Ovary (tissue), 9 donors: ENCODE results near the gene E2F2. TPM values are rescaled to one million over a fixed set of nuclear protein-coding genes. Genes with fewer than 3 reads are reported as not detected.

Experiments
- DNase-seq, 5 donors: peaks; one replicate each; pipeline ENCODE4 v3.0.0-alpha.2; 2019 to 2020
- H3K27ac ChIP-seq, 2 donors: fragments of 200-600 bp; one replicate each; pipeline versions ENCODE4 v1.5.1 to v1.8.0; 2019 to 2022
- H3K27me3 ChIP-seq: fragments of 200-600 bp; one replicate; pipeline ENCODE4 v1.8.0; 2022
- H3K36me3 ChIP-seq: fragments of 200-600 bp; sonication (generic); one replicate; pipeline ENCODE4 v1.5.1; 2019
- H3K4me1 ChIP-seq: one replicate; pipeline ENCODE4 v1.8.1; 2013; ENCODE audit warnings: mild to moderate bottlenecking, moderate library complexity; ENCODE audit not compliant: insufficient read depth
- H3K4me3 ChIP-seq: fragments of 200-600 bp; sonication (generic); one replicate; pipeline ENCODE4 v1.5.1; 2017
- H3K9me3 ChIP-seq, 2 donors: fragments of 200-600 bp in 1 of 2; sonication (generic) in 1 of 2; one replicate each; pipeline versions ENCODE4 v1.5.1 to v1.8.1; 2013 to 2019; ENCODE audit warnings: mild to moderate bottlenecking in 1 of 2, moderate library complexity in 1 of 2
- EP300 ChIP-seq: sonication (generic); formaldehyde crosslinking; IDR thresholded peaks from one replicate; pipeline ENCODE4 v1.6.1; 2017; ENCODE audit warnings: antibody characterized with exemption
- POLR2A ChIP-seq: fragments of 450-650 bp; IDR thresholded peaks from one replicate; pipeline ENCODE4 v1.6.1; 2017; ENCODE audit warnings: antibody characterized with exemption, mild to moderate bottlenecking, moderate library complexity
- WGBS, 3 donors: extraction: QIAGEN DNeasy Blood & Tissue Kit in 1 of 3; methylation state at CpG; one replicate each; pipeline versions ENCODE4 v1.1.5 to v1.1.7; 2013 to 2017; 5-methylcytosine and 5-hydroxymethylcytosine counted together
- intact Hi-C, 4 donors: fragments of 100-400 bp; cut with DNase I; formaldehyde crosslinking; loops; one replicate each; pipeline versions ENCODE4 v1.11.0 to v1.15.1; 2022 to 2023
- polyA plus RNA-seq, 2 donors: library from polyadenylated mRNA; stranded (reverse); fragments of 200-250 nt in 1 of 2; fragments of 350-450 nt in 1 of 2; fragmentation: Illumina TruSeq in 1 of 2; extraction: RNeasy Lipid Tissue Mini Kit (QIAGEN cat#74804) in 1 of 2; gene quantifications; one replicate each; pipeline ENCODE4 v1.2.3, GENCODE V29; 2013 to 2014
- total RNA-seq, 7 donors: library from RNA; depleted of rRNA in 2 of 7; stranded (reverse); fragments of >200 nt in 2 of 7; fragmentation: NEBNext Ultra II Directional in 3 of 7; extraction: Animal tissue kit (Norgen Biotek cat#: 25700) in 3 of 7; gene quantifications; one replicate each; pipeline versions ENCODE4 v1.1.0 to v1.2.4, GENCODE V29; 2016 to 2023
- TF ChIP-seq, protein P1 (sequence below), 3 donors: fragments of 450-650 bp in 2 of 3; fragments of 200-600 bp in 1 of 3; IDR thresholded peaks; one replicate each; pipeline versions ENCODE4 v1.5.1 to v1.8.0; 2016 to 2022; ENCODE audit warnings: antibody characterized with exemption in 3 of 3, mild to moderate bottlenecking in 1 of 3
- donor health status: DM: no; HTN: no; CAD: no; lungs with moderate emphysema.
- donor health status: DM: no; HTN: no; CAD: no.
- donor health status: Bipolar disorder and iron deficiency.
- donor health status: DM: yes; HTN: yes; CAD: no.
- donor health status: DM: no; HTN: no; CAD: no.
- donor health status: DM: yes; HTN: yes; CAD: no.

E2F2 gene
- total and polyA plus RNA-seq, 9 donors, result under 0.01 to 1.1 (median 0.15) TPM; not detected in 2

DNA sequence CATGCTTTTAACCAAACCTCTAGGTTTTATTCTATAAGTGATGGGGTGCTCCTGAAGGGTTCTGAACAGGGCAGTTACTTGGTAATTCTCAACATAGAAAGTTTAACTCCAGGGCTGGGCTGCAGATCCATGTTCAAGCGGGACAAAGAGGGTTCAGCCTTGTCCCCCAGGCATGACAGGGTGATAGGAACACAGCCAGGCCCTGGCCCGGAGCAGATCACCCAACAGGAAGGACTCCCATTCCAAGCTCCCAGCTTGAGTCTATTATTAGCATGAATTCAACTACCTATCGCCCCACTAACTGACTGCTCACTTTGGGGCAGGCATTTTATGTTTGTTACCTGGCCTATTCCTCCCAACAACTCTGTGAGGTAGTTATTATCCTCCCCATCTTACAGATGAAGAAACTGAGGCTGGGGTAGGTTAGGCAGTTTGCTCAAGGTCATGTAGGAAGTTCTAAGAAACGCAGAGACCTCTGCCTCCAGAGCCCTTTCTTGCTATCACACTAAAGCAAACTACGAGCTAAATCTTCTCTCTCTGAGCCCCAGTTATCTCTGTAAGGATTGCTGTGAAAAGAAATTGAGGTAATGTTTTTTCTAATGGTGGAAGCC, 61.6 kb downstream of the E2F2 start:
- Histone ChIP-seq H3K36me3 (no peaks in the 10 kb centered on the region), H3K4me1 (peaks cover 19% of the 10 kb centered on the region), H3K9me3 (no peaks in the 10 kb centered on the region), H3K27ac (peak overlapping the region in 1 of 2 donors; percentile 47), H3K27me3 (no peaks in the 10 kb centered on the region), H3K4me3 (no peak overlapping the region)
- 56 to 59% (median 58%) methylated on average over 5 of the region's 5 CpGs for WGBS, 3 donors
- intact Hi-C loops, result no loop called here
- DNase-seq, result no peak
- no peak for TF ChIP-seq EP300
- TF ChIP-seq, protein P1, sequence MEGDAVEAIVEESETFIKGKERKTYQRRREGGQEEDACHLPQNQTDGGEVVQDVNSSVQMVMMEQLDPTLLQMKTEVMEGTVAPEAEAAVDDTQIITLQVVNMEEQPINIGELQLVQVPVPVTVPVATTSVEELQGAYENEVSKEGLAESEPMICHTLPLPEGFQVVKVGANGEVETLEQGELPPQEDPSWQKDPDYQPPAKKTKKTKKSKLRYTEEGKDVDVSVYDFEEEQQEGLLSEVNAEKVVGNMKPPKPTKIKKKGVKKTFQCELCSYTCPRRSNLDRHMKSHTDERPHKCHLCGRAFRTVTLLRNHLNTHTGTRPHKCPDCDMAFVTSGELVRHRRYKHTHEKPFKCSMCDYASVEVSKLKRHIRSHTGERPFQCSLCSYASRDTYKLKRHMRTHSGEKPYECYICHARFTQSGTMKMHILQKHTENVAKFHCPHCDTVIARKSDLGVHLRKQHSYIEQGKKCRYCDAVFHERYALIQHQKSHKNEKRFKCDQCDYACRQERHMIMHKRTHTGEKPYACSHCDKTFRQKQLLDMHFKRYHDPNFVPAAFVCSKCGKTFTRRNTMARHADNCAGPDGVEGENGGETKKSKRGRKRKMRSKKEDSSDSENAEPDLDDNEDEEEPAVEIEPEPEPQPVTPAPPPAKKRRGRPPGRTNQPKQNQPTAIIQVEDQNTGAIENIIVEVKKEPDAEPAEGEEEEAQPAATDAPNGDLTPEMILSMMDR (IDR thresholded peaks at IDR 0.05), result no peak
- no peak for TF ChIP-seq POLR2A

DNA sequence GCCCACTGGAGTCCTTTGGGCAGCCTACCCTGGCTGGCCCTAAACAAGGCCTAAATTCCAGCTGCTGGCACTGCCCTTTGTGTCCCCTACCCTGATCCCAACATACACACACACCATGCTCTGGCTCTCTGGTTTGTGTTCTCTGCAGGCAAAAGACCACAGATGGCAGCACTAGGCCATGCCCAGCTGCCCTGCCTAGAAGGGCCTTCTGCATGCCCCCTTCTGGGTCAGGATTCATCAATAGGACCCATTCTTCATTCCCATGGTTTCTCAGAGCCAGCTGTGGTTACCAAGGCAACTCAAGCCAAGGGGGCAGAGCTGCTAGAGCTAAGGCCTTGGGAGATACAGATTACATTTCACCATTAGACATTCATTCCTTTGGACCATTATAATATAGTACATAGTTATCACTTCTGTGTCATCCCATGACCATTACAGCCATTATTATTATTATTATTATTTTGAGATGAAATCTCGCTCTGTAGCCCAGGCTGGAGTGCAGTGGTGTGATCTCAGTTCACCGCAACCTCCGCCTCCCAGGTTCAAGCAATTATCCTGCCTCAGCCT, 64.5 kb downstream of the E2F2 start:
- H3K36me3 ChIP-seq, result no peaks in the 10 kb centered on the region
- peaks cover 17% of the 10 kb centered on the region for H3K4me1 ChIP-seq
- no peak for DNase-seq
- no peak overlapping the region for H3K4me3 ChIP-seq
- no peak overlapping the region for H3K27ac ChIP-seq
- intact Hi-C loops, result no loop called here
- no peaks in the 10 kb centered on the region for H3K27me3 ChIP-seq
- no peaks in the 10 kb centered on the region for H3K9me3 ChIP-seq
- whole genome bisulfite sequencing, 3 donors, result 95 to 99% (median 98%) methylated on average over 3 of the region's 3 CpGs
- TF ChIP-seq POLR2A (no peak), EP300 (no peak)
- TF ChIP-seq, protein P1 (IDR thresholded peaks at IDR 0.05), result no peak

DNA sequence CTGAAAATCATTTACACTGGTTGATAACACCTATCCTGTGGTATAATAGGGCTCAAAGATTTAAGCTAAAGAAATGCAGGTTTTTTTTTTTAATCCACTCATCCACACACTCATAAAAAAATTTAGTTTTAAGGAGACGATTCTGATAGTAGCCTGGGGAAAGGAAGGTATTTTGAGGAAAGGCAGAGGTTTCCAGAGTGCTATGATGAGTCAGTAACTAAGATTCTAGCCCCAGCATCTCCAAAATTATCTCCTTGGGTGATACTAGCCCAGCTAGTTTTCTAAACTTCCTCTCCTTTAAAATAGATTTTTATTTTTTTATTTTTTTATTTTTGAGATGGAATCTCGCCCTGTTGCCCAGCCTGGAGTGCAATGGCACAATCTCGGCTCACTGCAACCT, 67.7 kb downstream of the E2F2 start:
- WGBS, 3 donors, result 56 to 72% (median 68%) methylated on average over 3 of the region's 3 CpGs
- Histone ChIP-seq H3K27ac (no peak overlapping the region), H3K4me3 (no peak overlapping the region), H3K4me1 (peaks cover 2% of the 10 kb centered on the region), H3K27me3 (no peaks in the 10 kb centered on the region), H3K36me3 (no peaks in the 10 kb centered on the region), H3K9me3 (no peaks in the 10 kb centered on the region)
- intact Hi-C loops, result no loop called here
- TF ChIP-seq POLR2A (no peak), EP300 (no peak)
- TF ChIP-seq, protein P1 (IDR thresholded peaks at IDR 0.05), result no peak
- no peak for DNase-seq

DNA sequence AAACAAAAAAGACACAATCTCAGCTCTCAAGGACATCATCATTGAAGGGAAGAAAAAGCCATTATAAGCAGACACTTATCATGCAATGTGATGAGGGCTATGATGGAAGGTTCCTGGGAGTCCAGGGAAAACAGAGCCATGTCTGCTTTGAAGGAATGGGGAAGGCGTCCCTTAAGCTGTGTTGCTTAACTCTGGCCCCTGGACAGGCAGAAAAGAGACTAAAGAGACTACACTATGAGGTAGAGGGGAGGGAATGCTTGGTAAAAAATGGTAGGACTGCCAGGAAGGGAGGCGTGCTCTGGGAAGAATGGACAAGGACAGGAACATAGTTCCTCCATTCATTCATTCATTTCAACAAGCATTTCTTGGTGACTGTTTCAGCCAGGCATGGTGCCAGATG, 68.3 kb downstream of the E2F2 start:
- intact Hi-C loops, result no loop called here
- Histone ChIP-seq H3K27me3 (no peaks in the 10 kb centered on the region), H3K4me3 (no peak overlapping the region), H3K36me3 (no peaks in the 10 kb centered on the region), H3K27ac (no peak overlapping the region), H3K4me1 (peaks cover 2% of the 10 kb centered on the region), H3K9me3 (no peaks in the 10 kb centered on the region)
- no peak for DNase-seq
- WGBS, 3 donors, result 90 to 100% (median 94%) methylated on average over 2 of the region's 2 CpGs
- no peak for TF ChIP-seq POLR2A
- TF ChIP-seq, protein P1 (IDR thresholded peaks at IDR 0.05), result no peak
